Fibroblast of upper back skin (primary cell): Measurements from ENCODE around the gene KCNAB2.

Source experiments
- DNase-seq: peaks from one replicate; pipeline ENCODE4 v3.0.0-alpha.2; 2013

KCNAB2 gene

GRCh38 chr1:6113745-6114144 is 68.1 kb downstream of the KCNAB2 start:
- DNase-seq: no peak

- no peak for DNase-seq
Observed at GRCh38 chr1:6116137-6116536, 70.4 kb downstream of the KCNAB2 start.

- no peak for DNase-seq
Observed at GRCh38 chr1:6117064-6117463, 71.4 kb downstream of the KCNAB2 start.

DNA sequence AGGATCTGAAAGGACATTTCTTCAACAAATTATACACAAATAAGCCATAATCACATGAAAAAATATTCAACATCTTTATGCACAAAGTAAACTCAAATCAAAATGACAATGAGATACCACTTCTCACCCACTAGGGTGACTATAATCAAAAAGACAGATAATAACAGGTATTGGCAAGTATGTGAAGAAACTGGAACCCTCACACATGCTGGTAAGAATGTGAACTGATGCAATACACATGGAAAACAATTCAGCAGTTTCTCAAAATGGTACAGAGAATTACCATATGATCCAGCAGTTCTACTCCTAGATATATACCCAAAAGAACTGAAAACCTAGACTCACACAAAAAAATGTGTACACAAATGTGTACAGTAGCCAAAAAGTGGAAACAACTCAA is 71.9 kb downstream of the KCNAB2 start:
- no peak for DNase-seq

DNA sequence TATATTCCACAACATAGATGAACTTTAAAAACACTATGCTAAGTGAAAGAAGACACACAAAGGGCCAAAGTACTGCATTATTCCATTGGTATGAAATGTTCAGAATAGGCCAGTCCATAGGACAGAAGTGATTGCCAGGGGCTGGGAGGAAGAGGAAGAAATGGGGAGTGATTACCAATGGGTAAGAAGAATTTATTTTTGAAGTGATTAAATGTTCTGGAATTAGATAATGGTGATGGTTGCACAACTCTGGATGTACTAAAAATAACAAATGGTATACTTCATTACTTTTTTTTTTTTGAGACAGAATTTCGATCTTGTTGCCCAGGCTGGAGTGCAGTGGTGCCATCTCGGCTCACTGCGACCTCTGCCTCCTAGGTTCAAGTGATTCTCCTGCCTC is 72.7 kb downstream of the KCNAB2 start:
- no peak for DNase-seq

GRCh38 chr1:6121021-6121421 is 75.3 kb downstream of the KCNAB2 start:
- DNase-seq: no peak

DNA sequence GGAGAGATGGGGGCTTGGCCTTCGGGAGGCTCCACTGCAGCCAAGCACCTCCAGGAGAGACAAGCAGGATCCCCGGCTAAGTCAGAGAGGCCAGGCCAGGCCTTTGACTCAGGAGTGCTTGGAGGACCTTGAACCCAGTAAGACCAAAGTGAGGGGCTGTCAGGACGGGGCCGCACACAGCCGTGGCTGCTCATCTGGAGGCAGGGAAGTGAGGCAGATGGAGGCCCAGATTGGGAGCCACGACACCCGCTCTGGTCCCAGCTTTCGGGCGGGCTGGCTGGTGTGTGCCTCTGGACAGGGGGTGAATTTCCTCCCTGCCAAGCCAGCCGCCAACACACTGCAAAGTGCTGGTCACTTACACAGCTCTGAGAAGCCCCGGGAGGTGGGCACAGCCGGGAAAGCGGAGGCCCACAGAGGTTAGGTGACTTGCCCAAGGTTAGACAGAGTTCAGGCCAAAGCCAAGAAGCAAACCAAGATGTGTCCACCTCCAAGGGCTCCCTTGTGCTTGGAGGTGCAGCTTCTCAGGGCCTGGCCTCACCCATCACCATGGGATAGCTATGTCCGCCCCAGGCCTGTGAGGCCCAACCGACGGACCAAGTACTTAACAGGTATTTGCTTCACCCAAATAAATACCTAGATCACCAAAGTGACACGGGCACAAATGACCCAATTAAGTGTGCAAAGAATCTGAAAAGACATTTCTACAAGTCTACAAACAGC is 76.1 kb downstream of the KCNAB2 start:
- no peak for DNase-seq

- no peak for DNase-seq
Observed at GRCh38 chr1:6123083-6123482, 77.4 kb downstream of the KCNAB2 start.

DNA sequence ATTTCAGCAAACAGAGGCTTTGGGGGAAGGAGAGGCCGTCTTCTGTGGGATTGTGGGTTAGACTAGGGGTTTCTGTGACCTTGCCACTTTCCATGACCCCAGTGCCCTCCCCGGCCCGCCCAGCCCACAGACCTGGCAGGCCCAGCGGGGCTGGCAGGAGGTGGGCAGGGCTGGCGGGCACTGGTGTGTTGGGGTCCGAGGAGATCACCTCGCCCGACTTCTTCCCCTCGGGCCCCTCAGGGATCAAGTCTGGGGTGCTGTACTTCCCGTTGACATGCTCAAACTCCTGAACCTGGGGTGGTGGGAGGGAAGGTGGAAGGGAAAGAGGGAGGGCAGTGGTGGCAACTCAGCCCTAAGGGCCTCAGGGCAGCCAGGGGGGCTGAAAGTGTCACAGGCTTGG is 78.1 kb downstream of the KCNAB2 start:
- DNase-seq: no peak

DNA sequence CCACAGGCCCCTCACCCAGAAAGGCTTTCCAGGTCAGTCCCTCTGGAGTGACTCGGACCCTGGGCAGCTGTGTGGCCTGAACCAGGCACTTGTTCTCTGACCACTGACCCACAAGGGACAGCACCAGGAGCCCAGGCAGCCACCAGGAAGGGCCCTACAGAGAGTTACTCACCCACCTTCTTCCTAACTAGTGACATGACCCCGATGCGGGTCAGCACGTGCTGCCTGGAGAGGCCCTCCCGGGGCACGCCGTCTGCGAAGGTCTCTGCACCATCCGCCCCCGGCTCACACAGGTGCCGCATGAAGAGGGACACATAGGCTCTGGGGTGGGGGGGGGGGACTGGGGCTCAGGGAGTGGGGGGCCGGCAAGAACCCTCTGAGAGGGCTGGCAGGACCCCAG is 78.7 kb downstream of the KCNAB2 start:
- DNase-seq: no peak

DNA sequence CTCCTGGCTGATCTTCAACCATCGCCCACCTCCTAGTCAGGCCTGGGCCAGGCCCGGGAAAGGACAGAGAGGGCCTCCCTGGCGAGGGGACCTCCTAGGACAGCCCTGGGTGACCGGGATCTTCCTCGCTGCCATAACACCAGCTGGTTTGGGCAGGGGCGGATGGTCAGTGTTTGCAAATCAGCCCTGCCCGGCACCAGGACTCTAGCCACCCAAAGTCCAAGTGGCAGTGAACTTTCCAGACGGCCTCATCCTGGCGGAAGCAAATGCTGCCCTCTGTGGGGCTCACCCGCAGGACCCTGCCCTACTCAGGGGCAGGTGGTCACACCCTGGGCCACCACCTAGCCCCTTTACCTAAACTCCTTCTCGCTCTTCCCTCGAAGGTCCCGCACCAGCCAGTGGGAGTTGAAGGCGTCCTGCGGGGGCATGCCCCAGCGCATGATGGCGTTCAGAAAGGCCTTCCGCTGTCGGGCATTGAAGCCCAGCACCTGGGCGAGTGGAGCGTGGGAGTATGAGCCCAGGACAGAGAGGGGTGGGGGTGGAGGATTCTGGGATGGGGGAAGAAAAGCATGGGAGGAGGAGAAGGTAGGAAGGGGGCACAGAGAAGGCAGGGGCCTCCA is 79.2 kb downstream of the KCNAB2 start:
- no peak for DNase-seq

GRCh38 chr1:6125366-6125765 is 79.7 kb downstream of the KCNAB2 start:
- DNase-seq: no peak

DNA sequence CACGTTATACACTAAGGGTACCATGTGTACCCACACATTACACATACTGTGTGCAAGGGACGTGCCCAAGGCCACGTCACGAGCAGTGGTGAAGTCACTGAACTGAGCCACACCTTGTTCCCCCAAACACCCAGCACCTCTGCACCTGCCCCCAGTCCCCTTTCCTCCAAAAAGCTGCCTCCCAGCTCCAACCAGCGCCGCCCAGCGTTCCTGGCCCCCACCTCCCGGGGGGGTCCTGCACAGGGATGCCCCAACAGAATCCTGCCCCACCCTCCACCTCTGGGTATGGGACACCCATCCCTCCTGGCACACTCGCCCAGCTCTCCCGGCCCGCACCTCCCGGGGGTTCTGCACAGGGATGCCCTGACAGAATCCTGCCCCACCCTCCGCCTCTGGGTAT is 80.3 kb downstream of the KCNAB2 start:
- DNase-seq: no peak

DNA sequence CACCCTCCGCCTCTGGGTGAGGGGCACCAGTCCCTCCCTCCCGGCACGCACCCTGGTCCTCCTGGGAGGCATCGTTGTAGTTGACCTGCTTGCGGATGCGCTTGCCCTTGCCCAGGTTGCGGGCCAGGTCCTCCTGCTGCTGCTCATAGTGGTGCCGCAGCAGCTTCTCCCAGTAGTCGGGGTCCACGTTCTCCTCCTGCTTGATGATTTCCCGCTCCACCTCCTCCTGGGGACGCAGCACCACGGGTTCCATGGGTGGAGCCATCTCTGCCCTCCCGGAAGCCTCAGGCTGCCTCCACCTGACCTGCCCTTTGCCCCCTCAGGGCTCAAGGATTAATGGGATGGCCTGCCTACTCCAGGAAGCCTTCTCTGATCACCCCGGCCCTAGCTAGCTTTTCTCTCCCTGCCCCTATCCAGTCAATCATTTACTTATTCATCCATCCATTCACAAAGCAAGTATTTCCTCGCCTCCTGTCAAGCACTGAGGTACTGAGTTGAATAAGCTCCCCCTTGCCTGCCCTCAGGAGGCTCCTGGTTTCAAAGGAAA is 80.9 kb downstream of the KCNAB2 start:
- DNase-seq: no peak

DNA sequence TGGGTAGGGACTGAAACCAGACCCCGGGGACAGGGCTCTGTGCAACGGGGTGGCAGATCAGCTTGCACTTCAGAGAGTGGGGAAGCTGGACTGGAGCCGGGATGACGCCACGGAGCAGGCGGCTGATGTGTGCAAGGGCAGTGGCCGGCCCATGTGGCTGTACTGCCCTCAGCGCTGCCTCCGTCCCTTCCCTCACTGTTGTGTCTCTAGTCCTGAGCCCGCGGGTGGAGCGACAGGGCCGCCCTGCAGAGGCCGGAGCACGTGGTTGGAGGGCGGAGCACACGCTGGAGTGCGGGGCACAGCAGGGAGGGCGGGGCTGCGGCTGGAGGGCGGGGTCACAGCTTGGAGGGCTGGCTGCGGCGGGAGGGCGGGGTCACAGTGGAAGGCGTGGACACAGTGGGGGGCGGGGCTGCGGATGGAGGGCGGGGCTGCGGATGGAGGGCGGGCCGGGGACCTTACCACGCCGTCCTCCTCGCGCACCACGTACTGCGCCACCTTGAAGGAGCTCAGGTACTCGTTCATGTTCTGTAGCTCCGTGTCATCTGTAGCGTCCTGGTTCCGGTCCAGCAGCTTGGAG is 82.0 kb downstream of the KCNAB2 start:
- peak; percentile 46 for DNase-seq

GRCh38 chr1:6128276-6129081 is 82.8 kb downstream of the KCNAB2 start:
- no peak for DNase-seq

DNA sequence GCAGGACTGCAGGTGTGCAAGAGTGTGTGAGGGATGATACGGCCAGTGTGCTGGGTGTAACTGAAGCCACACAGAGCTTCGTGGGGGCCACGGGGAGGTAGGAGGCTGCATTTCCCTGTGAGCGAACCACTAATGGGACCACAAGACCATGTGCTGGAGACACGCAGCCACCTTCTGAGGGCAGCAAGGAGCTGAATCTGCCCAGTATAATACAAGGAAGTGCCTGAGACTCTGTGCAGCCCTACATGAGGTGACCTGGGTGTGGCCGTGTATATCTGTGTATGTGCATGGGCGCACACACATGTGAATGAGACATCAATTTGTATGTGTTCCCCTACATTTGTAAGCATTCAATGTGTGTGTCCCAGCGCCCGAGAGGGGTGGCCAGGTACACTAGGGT is 83.6 kb downstream of the KCNAB2 start:
- DNase-seq: no peak

- no peak for DNase-seq
Observed at GRCh38 chr1:6130036-6130435, 84.3 kb downstream of the KCNAB2 start.

GRCh38 chr1:6130596-6130995 is 84.9 kb downstream of the KCNAB2 start:
- no peak for DNase-seq

GRCh38 chr1:6131561-6131960 is 85.9 kb downstream of the KCNAB2 start:
- no peak for DNase-seq

DNA sequence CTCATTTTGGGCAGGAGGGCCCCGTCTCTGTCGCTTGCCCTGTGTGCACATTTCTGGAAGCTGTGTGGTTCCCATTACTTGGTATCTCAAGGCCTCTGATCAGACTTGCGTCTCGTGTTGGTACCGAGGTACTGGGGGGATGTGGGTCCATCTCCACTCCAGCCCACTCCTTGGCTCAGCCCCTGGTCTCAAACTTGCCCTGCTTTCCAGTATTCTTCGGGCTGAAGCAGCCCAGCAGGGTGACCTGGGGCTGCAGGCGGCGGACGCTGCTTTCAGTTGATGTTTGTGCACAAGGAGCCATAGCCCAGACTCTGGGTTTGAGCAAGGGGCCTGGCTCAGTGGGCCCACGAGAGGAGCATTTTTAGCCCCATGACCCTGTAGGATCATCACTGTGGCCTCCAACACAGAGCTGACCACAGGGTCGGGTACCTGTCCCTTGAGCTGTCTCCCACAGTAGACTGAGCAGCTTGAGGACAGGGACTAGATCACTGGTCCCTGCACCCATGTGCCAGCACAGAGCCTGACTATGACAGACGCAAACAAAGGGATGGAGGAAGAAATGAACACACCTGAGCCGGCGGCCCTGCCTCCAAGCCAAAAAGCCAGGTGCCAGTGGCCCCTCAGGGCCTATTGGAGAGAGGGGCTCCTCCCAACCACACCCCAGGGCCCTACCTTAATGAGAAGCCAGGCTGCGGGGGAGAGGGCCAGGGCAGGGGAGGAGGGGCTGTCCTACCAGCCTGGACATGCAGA is 87.6 kb downstream of the KCNAB2 start:
- no peak for DNase-seq

DNA sequence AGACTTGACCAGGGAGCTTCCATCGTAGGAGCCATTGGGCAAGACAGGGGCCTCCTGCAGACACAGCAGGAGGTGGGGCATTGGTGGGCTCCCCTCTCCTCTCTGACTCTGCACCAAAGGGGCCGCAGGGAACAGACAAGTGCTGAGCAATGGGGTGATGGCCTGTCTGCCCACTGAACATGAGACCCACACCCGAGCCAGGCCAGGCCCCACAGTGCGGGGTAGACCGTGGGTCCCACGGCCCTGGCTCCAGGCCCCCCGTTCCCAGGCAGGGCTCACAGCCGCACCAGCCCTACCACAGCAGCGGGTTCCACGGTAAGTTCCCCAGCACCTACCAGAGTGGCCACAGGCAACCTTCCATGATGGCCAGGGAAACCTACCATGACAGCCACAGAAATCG is 88.5 kb downstream of the KCNAB2 start:
- DNase-seq: no peak
